GM10266 (cell line): ENCODE measurements around the gene ZNF580.

ENCODE experiments used
- DNase-seq: peaks from one replicate; pipeline ENCODE4 v3.0.0; 2012; ENCODE audit errors: extremely low spot score
- TF ChIP-seq, protein P1 (sequence below): IDR thresholded peaks from 2 replicates; pipeline ENCODE4 v1.5.1; 2012; ENCODE audit warnings: mild to moderate bottlenecking, low read depth; ENCODE audit not compliant: control insufficient read depth, insufficient read depth; ENCODE audit errors: missing control alignments

The ZNF580 gene

DNA sequence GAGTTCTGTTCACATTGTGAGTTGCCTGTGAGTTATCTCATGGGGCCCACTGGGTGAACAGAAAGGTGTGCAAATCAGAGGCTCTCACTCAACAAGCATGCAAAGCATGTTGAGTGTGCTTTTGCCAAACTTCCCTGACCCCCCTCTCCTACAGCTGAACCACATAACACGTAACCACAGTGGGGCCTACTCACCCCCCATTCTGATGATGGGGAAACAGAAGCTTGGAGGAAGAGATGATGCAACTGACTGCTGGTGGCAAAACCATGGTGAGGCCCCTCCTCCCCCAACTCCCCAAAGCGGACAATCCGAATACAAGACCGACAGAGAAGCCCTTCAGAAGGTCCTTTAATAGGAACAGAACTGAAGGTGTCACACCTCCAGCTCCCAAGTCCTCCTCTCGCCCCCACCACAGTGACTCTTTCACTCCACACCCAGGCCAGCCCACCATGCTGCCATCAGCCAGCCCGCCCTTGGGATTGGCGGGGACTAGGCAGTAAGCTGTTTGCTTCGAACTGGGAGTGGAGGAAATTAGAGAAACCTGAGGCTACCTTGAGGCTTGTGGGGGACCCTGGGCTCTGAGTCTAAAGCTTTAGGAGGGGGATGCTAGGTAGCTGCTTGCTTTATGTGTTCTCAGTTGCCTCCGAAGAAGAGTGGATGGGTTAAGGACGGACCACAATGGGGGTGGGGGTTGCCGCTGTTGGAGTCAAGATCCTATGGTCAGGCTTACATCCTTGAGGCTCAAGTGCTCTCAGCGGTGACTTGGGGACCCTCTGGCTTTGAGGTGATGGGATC lies 20.2 kb upstream of the ZNF580 start:
- TF ChIP-seq, protein P1, sequence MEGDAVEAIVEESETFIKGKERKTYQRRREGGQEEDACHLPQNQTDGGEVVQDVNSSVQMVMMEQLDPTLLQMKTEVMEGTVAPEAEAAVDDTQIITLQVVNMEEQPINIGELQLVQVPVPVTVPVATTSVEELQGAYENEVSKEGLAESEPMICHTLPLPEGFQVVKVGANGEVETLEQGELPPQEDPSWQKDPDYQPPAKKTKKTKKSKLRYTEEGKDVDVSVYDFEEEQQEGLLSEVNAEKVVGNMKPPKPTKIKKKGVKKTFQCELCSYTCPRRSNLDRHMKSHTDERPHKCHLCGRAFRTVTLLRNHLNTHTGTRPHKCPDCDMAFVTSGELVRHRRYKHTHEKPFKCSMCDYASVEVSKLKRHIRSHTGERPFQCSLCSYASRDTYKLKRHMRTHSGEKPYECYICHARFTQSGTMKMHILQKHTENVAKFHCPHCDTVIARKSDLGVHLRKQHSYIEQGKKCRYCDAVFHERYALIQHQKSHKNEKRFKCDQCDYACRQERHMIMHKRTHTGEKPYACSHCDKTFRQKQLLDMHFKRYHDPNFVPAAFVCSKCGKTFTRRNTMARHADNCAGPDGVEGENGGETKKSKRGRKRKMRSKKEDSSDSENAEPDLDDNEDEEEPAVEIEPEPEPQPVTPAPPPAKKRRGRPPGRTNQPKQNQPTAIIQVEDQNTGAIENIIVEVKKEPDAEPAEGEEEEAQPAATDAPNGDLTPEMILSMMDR, result no peak
- DNase-seq, result no peak

DNA sequence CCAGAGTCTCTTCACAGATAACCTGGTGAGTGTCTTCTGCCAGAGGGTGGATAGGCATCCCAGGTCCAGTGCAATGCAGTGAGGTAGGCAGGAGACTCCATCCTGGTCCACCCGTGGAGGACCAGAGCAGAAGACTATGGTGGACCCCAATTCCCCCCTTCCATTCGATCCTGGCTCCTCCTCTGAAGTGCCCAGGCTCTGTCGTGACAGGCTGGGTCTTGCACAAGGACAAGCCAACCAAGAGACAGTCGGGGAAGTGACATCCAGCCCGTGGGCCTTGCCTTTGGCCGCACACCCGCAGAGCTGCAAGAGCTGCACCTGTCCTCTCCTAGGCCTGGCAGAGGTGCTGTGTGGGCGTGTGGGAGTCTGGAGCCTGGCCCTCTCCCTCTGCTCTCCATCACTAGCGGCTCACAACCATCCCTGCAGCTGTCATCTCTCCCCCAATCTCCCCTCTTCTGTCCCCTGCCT lies 19.6 kb upstream of the ZNF580 start:
- DNase-seq, result no peak
- TF ChIP-seq, protein P1, result no peak

DNA sequence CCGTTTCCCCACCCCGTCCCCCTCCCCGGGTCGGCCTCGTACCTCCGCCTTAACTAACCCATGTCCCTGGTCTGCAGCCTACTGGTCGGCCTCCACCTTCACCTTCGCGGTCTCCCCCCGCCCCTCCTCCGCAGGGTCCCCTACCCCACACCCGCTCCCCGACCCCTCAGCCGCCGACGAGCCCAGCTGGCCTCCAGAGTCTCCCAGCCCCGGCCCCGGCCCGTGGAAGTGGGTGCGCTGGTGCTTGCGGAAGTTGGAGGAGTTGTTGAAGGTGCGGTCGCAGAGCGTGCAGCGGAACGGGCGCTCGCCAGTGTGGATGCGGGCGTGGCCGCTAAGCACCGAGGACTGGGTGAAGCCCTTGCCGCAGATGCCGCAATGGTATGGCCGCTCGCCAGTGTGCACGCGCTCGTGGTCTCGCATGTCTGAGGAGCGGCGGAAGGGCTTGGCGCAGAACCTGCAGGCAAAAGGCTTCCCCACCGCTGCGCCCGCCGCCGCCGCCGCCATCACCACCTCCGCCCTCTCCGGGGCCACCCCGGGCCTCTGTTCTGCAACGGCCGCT lies 19.1 kb upstream of the ZNF580 start:
- DNase-seq, result no peak
- TF ChIP-seq, protein P1, result no peak

DNA sequence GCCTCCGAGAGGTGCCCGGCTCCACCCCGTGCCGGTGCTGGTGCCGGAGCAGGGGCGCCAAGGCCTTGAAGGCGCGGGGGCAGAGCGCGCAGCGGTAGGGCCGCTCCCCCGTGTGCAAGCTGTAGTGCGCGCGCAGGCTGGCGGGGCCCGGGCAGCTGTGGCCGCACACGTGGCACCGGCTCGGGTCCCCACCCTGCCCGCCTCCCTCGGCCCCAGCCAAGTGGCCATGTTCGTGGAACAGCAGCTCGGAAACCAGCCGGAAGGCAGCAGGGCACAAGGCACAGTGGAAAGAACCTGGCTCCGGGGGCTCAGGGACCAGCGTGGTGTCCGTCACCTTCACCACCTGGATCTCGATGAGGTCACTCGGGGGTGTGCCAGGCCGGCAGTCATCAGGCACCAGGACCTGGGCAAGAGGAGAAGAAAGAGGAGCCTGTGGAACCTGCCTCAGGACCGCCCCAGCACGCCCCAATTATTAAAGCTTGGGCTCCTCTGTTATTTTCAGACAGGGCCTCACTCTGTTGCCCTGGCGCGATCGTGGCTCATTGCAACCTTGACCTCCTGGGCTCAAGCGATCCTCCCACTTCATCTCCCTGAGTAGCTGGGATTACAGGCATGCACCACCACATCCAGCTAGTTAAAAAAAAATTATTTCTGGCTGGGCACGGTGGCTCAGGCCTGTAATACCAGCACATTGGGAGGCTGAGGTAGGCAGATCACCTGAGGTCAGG lies 18.4 kb upstream of the ZNF580 start:
- TF ChIP-seq, protein P1, result no peak
- peak; percentile 32 for DNase-seq

DNA sequence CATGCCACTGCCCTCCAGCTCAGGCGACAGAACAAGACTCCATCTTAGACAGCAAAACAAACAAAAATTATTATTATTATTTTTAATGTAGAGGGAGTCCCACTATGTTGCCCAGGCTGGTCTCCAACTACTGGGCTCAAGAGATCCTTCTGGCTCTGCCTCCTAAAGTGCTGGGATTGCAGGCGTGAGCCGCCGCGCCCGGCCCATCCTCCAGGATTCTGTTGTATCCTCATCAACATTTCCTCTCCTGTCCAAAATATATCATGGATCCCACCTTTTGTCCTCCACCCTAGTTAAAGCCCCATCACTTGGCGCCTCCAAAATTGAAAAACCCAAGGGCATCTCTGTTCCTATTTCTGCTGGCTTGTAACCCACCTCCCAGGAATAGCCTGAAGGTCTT lies 17.7 kb upstream of the ZNF580 start:
- TF ChIP-seq, protein P1, result no peak
- DNase-seq, result peak; percentile 13

DNA sequence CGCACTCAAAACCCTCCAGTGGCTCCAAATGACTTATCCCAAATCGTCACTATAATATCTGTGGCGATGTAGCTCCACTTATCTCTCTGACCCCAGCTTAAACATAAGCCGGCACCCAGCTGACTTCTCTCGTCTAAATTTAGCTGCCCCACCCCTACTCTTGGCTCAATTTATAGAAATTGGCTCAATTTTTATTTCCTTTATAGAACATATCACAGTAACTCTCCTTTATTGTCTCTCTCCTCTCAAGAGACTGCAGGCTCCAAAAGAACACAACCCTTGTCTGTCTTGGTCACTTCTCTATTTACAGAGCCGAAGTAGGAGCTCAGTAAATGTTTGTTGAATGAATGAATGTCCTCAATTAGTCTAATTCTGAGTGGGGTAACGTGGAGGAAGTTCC lies 17.2 kb upstream of the ZNF580 start:
- TF ChIP-seq, protein P1, result no peak
- no peak for DNase-seq
